Suprapubic skin (tissue), 4 donors: ENCODE data around the gene KCND2. TPM values are rescaled to one million over a fixed set of nuclear protein-coding genes. Genes with fewer than 3 reads are reported as not detected.

Source experiments
- DNase-seq, 2 donors: peaks; one replicate each; pipeline ENCODE4 v3.0.0-alpha.2; 2019; ENCODE audit warnings: low spot score in 2 of 2
- H3K27ac ChIP-seq: fragments of 200-600 bp; sonication (generic); one replicate; pipeline ENCODE4 v1.5.1; 2019
- H3K27me3 ChIP-seq: fragments of 200-600 bp; sonication (generic); one replicate; pipeline ENCODE4 v1.5.1; 2019
- H3K36me3 ChIP-seq: fragments of 200-600 bp; sonication (generic); one replicate; pipeline ENCODE4 v1.5.1; 2019
- H3K4me1 ChIP-seq: fragments of 200-600 bp; sonication (generic); one replicate; pipeline ENCODE4 v1.5.1; 2019
- H3K4me3 ChIP-seq: fragments of 200-600 bp; sonication (generic); one replicate; pipeline ENCODE4 v1.5.1; 2019; ENCODE audit warnings: mild to moderate bottlenecking
- H3K9me3 ChIP-seq: fragments of 200-600 bp; sonication (generic); one replicate; pipeline ENCODE4 v1.5.1; 2019
- CTCF ChIP-seq, 2 donors: fragments of 200-600 bp in 1 of 2; fragments of 450-650 bp in 1 of 2; sonication (generic) in 1 of 2; IDR thresholded peaks; one replicate each; pipeline ENCODE4 v1.5.1; 2016 to 2019; ENCODE audit warnings: antibody characterized with exemption in 2 of 2, mild to moderate bottlenecking in 1 of 2, moderate library complexity in 1 of 2
- EP300 ChIP-seq: sonication (generic); formaldehyde crosslinking; IDR thresholded peaks from one replicate; pipeline ENCODE4 v1.6.1; 2017; ENCODE audit warnings: antibody characterized with exemption
- POLR2A ChIP-seq, 2 donors: fragments of 450-650 bp; IDR thresholded peaks; one replicate each; pipeline ENCODE4 v1.6.1; 2017; ENCODE audit warnings: antibody characterized with exemption in 2 of 2, mild to moderate bottlenecking in 2 of 2, moderate library complexity in 2 of 2
- POLR2AphosphoS5 ChIP-seq, 3 donors: sonication (generic); formaldehyde crosslinking; IDR thresholded peaks; one replicate each; pipeline ENCODE4 v1.6.1; 2017; ENCODE audit warnings: antibody characterized with exemption in 3 of 3
- WGBS: methylation state at CpG from one replicate; pipeline ENCODE4 v1.1.5; 2018; 5-methylcytosine and 5-hydroxymethylcytosine counted together
- total RNA-seq, 4 donors: library from RNA; depleted of rRNA; stranded (reverse); fragments of >200 nt; gene quantifications; one replicate each; pipeline ENCODE4 v1.1.0, GENCODE V29; 2016

KCND2 gene
- total RNA-seq, 4 donors from 2014 or later: 0.16 TPM; not detected in 3

DNA sequence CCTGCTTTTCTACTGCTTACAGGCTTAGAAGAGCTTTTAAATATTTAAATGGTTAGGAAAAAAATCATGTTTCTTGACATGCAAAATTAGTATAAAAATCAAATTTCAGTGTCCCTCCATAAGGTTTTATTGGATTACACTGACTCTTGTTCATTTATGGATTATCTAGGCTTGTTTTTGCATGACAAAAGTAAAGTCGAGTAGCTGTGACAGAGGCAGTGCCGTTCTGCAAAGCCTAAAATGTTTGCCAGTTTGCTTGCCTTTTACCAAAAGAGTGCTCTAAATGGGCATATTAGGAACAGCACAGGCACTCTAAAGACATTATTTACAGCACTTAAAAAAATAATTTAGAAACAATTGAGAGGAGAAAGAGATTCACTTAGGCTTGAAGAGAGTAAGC is 445.4 kb downstream of the KCND2 start:
- H3K4me1 ChIP-seq: peaks cover 4% of the 10 kb centered on the region
- no peak overlapping the region for H3K27ac ChIP-seq
- no peaks in the 10 kb centered on the region for H3K27me3 ChIP-seq
- TF ChIP-seq POLR2AphosphoS5 (IDR thresholded peaks at IDR 0.05) (no peak), CTCF (IDR thresholded peaks at IDR 0.05) (no peak), EP300 (no peak), POLR2A (IDR thresholded peaks at IDR 0.05) (no peak)
- H3K36me3 ChIP-seq: no peaks in the 10 kb centered on the region
- H3K4me3 ChIP-seq: no peak overlapping the region
- WGBS: 97% methylated on average over 2 of the region's 2 CpGs
- DNase-seq: no peak
- H3K9me3 ChIP-seq: no peaks in the 10 kb centered on the region

DNA sequence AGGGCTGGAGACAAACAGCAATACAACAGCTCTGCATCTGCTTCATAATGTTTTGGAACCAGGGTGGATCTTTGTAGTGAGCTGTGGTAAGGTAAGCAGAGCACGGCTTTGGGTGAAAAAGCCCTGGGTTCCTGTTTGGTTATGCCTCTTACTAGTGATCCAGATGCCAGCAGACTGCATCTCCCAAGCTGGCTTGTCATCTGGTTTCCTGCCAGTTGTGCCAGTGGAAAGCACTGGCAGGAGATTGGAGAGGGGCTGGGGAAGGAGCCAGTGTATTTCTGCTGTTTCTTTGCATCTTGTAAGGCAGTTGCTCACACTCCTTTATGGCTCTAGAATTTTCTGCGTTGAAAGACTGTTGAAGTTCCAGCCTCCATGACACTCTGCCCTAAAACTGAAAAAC is 447.3 kb downstream of the KCND2 start:
- H3K27ac ChIP-seq: no peak overlapping the region
- no peak overlapping the region for H3K4me3 ChIP-seq
- 34% methylated on average over 2 of the region's 2 CpGs for WGBS
- H3K36me3 ChIP-seq: no peaks in the 10 kb centered on the region
- no peaks in the 10 kb centered on the region for H3K9me3 ChIP-seq
- H3K27me3 ChIP-seq: no peaks in the 10 kb centered on the region
- H3K4me1 ChIP-seq: peaks cover 4% of the 10 kb centered on the region
- DNase-seq: no peak
- TF ChIP-seq CTCF (IDR thresholded peaks at IDR 0.05) (no peak), EP300 (no peak), POLR2AphosphoS5 (IDR thresholded peaks at IDR 0.05) (no peak), POLR2A (IDR thresholded peaks at IDR 0.05) (no peak)

DNA sequence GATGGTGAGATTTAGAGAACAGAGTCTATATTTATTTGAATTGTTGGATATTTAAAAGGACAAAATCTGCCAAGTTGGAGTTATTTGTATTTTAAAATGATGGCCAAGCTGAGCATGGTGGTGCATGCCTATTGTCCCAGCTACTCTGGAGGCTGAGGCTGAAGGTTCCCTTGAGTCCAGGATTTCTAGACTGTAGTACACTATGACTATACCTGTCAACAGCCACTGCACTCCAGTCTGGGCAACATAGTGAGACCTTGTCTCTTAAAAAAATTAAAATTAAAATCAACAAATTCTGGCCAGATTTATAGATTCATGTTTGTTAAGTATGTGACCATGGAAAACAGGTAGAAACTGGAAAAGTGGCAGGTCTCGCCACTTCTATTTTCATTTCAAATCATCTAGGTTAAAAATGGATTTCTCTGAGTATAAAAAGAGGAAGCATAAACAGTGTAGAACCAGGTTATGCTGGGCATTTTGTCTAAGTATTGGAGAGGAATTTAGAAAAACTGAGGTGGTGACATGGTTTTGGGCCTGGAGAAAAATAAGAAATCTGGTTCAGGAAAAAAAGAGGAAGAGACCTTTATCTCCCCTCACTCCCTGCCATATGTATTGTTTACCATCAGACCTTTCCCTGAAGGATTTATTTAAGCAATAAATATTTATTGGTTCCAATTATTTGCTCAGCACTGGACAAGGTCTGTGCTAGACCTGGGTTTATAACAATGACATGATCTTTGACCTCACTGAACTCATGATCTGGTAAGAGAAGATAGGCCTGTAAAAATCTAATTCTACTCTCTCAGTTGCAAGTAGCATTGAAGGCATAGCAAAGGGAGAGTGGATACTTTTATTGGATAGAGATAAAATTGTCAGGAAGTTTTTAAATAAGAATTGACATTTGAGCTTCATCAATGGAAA is 450.8 kb downstream of the KCND2 start:
- Histone ChIP-seq H3K36me3 (no peaks in the 10 kb centered on the region), H3K4me1 (peaks cover 4% of the 10 kb centered on the region), H3K4me3 (no peak overlapping the region), H3K27ac (no peak overlapping the region), H3K9me3 (no peaks in the 10 kb centered on the region), H3K27me3 (no peaks in the 10 kb centered on the region)
- DNase-seq: no peak
- 96% methylated on average over 1 of the region's 1 CpG for WGBS
- TF ChIP-seq EP300: no peak
- no peak for TF ChIP-seq CTCF (IDR thresholded peaks at IDR 0.05)
- TF ChIP-seq POLR2A (IDR thresholded peaks at IDR 0.05): no peak
- no peak for TF ChIP-seq POLR2AphosphoS5 (IDR thresholded peaks at IDR 0.05)

- WGBS: 53% methylated on average over 2 of the region's 2 CpGs
- Histone ChIP-seq H3K27me3 (no peaks in the 10 kb centered on the region), H3K36me3 (no peaks in the 10 kb centered on the region), H3K4me1 (peaks cover 4% of the 10 kb centered on the region), H3K27ac (no peak overlapping the region), H3K4me3 (no peak overlapping the region), H3K9me3 (no peaks in the 10 kb centered on the region)
- TF ChIP-seq POLR2A (IDR thresholded peaks at IDR 0.05) (no peak), EP300 (no peak), POLR2AphosphoS5 (IDR thresholded peaks at IDR 0.05) (no peak), CTCF (IDR thresholded peaks at IDR 0.05) (no peak)
- no peak for DNase-seq
Observed at GRCh38 chr7:120724448-120724847, 451.5 kb downstream of the KCND2 start.

DNA sequence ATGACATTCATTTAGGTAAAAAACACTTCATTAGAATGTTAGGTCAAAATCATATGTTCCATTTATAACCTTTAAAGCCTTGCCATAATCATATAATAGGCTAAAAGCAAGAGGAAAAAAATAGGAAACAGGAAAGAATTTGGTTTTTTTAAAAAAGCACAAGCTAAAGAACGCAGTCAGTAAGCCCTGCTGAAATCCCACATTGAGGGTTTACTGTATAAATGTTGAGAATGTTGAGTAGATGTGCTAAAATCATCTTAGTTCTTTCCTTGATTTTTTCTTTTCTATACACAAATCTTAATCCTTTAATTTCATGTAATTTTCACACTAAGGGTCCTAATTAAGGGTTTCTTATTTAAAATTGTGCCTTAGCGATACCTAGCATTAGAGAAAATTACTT is 452.0 kb downstream of the KCND2 start:
- H3K9me3 ChIP-seq: no peaks in the 10 kb centered on the region
- TF ChIP-seq EP300 (no peak), POLR2A (IDR thresholded peaks at IDR 0.05) (no peak), POLR2AphosphoS5 (IDR thresholded peaks at IDR 0.05) (no peak), CTCF (IDR thresholded peaks at IDR 0.05) (no peak)
- no peak overlapping the region for H3K27ac ChIP-seq
- H3K4me1 ChIP-seq: peaks cover 4% of the 10 kb centered on the region
- 54% methylated on average over 2 of the region's 2 CpGs for WGBS
- no peaks in the 10 kb centered on the region for H3K27me3 ChIP-seq
- no peaks in the 10 kb centered on the region for H3K36me3 ChIP-seq
- no peak for DNase-seq
- no peak overlapping the region for H3K4me3 ChIP-seq
